GM10266 (cell line): Measurements from ENCODE around the gene PSMB7.

Experiments
- DNase-seq: peaks from one replicate; pipeline ENCODE4 v3.0.0; 2012; ENCODE audit errors: extremely low spot score
- TF ChIP-seq, protein P1 (sequence below): IDR thresholded peaks from 2 replicates; pipeline ENCODE4 v1.5.1; 2012; ENCODE audit warnings: mild to moderate bottlenecking, low read depth; ENCODE audit not compliant: control insufficient read depth, insufficient read depth; ENCODE audit errors: missing control alignments

The PSMB7 gene

DNA sequence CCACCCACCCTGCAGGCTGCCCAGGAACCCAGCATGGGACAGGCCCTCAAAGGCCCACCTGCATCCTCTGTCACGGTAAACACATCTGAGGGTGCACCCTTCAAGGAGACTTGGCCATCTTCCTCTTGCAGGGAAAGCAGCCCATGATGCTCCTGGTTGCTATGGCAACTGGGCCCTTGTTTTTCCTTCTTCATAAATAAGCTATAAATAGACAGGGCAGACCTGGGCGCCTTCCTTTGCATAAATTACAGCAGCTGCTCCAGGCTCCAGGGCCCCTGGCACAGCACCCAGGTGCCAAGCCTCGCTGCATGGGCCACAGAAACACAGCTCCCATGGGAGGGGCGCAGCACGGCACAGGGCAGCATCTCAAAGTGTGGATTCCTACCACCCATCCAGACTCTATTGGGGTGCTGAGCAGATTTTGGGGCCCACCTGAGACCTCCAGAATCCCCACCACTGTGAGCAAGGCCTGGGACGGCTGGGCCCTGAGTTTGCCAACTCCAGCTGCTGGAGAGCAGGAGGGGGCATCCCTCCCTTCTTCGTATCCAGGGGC is 5.8 kb upstream of the PSMB7 start:
- TF ChIP-seq, protein P1, sequence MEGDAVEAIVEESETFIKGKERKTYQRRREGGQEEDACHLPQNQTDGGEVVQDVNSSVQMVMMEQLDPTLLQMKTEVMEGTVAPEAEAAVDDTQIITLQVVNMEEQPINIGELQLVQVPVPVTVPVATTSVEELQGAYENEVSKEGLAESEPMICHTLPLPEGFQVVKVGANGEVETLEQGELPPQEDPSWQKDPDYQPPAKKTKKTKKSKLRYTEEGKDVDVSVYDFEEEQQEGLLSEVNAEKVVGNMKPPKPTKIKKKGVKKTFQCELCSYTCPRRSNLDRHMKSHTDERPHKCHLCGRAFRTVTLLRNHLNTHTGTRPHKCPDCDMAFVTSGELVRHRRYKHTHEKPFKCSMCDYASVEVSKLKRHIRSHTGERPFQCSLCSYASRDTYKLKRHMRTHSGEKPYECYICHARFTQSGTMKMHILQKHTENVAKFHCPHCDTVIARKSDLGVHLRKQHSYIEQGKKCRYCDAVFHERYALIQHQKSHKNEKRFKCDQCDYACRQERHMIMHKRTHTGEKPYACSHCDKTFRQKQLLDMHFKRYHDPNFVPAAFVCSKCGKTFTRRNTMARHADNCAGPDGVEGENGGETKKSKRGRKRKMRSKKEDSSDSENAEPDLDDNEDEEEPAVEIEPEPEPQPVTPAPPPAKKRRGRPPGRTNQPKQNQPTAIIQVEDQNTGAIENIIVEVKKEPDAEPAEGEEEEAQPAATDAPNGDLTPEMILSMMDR, result no peak
- no peak for DNase-seq

- DNase-seq, result no peak
- TF ChIP-seq, protein P1, result no peak
These were observed 4.7 kb upstream of the PSMB7 start for GRCh38 chr9:124419832-124420489.

GRCh38 chr9:124415852-124416484 is 726 bp upstream of the PSMB7 start:
- TF ChIP-seq, protein P1, result no peak
- no peak for DNase-seq

- TF ChIP-seq, protein P1, result no peak
- DNase-seq, result no peak
These were observed 630 bp downstream of the PSMB7 start for GRCh38 chr9:124414612-124415011.

GRCh38 chr9:124412228-124412575 is 3.0 kb downstream of the PSMB7 start:
- TF ChIP-seq, protein P1, result no peak
- DNase-seq, result no peak

DNA sequence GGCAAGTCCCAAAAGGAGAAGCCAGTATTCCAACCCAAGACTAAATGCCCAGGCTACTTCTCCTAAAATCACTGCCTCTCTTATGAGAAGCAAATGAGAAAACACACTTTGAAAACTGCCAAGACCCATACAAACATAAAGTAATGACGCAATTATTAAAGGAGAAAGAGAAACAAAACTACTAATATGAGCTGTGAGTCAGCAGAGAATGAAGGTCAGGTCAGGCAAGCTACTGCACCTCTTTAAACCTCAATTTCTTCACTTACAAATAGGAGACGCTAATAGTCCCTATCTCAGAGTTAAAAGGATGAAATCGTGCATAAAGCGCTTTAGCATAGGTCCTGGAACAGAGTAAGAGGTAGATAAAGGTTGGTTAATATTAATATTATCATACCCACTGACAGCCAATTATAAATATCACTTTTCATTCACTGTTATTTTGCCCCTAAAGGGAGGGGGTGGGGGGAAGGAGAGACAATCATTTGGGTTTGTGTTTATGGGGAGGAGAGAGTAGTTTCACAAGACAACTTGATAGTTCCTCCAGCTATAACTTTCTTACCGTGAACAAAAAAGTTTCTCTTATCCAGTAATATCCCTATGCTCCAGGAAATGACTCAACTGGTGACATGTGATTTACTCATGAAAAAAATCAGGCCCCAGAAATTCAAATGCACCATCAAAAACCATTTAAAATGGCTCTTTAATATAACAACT is 3.6 kb downstream of the PSMB7 start:
- no peak for DNase-seq
- TF ChIP-seq, protein P1, result no peak
